Sigmoid colon (tissue), 7 donors: ENCODE measurements around the gene MIA2. TPM values are rescaled to one million over a fixed set of nuclear protein-coding genes. Genes with fewer than 3 reads are reported as not detected.
"Not testable (repeated sequence)": the region's sequence is repeated elsewhere in the genome, so short reads cannot be mapped to it uniquely, and the experiment has no call there.

ENCODE experiments used
- DNase-seq: peaks from one replicate; pipeline ENCODE4 v3.0.0-alpha.2; 2019
- H3K27ac ChIP-seq, 4 donors: fragments of 200-600 bp; sonication (generic); one replicate each; pipeline ENCODE4 v1.5.1; 2016 to 2019; ENCODE audit warnings: mild to moderate bottlenecking in 1 of 4
- H3K27me3 ChIP-seq, 3 donors: fragments of 200-600 bp; sonication (generic); one replicate each; pipeline ENCODE4 v1.5.1; 2019; ENCODE audit warnings: mild to moderate bottlenecking in 1 of 3
- H3K36me3 ChIP-seq, 4 donors: fragments of 200-600 bp; sonication (generic); one replicate each; pipeline ENCODE4 v1.5.1; 2016 to 2019
- H3K4me1 ChIP-seq, 4 donors: fragments of 200-600 bp; sonication (generic); one replicate each; pipeline ENCODE4 v1.5.1; 2017 to 2019
- H3K4me3 ChIP-seq, 4 donors: fragments of 200-600 bp; sonication (generic); one replicate each; pipeline ENCODE4 v1.5.1; 2017 to 2019; ENCODE audit warnings: mild to moderate bottlenecking in 2 of 4, moderate library complexity in 1 of 4
- H3K9me3 ChIP-seq, 4 donors: fragments of 200-600 bp in 3 of 4; sonication (generic) in 3 of 4; one replicate each; pipeline versions ENCODE4 v1.5.1 to v1.6.1; 2013 to 2019
- EP300 ChIP-seq, 4 donors: sonication (generic); formaldehyde crosslinking; IDR thresholded peaks; one replicate each; pipeline ENCODE4 v1.6.1; 2017; ENCODE audit warnings: antibody characterized with exemption in 4 of 4
- POLR2A ChIP-seq, 2 donors: fragments of 450-650 bp; IDR thresholded peaks; one replicate each; pipeline ENCODE4 v1.6.1; 2016; ENCODE audit warnings: antibody characterized with exemption in 2 of 2, mild to moderate bottlenecking in 2 of 2, moderate library complexity in 2 of 2
- POLR2AphosphoS5 ChIP-seq, 4 donors: sonication (generic); formaldehyde crosslinking; IDR thresholded peaks; one replicate each; pipeline ENCODE4 v1.6.1; 2017; ENCODE audit warnings: antibody characterized with exemption in 4 of 4
- WGBS, 2 donors: extraction: QIAGEN DNeasy Blood & Tissue Kit; methylation state at CpG; one replicate each; pipeline ENCODE4 v1.1.7; 2013; 5-methylcytosine and 5-hydroxymethylcytosine counted together
- intact Hi-C: fragments of 100-400 bp; cut with DNase I; formaldehyde crosslinking; loops from one replicate; pipeline ENCODE4 v1.15.1; 2023
- polyA plus RNA-seq, 3 donors: library from polyadenylated mRNA; stranded (reverse); fragments of 200-250 nt; gene quantifications; one replicate each; pipeline ENCODE4 v1.2.3, GENCODE V29; 2013
- total RNA-seq, 4 donors: library from RNA; depleted of rRNA; stranded (reverse); fragments of >200 nt; gene quantifications; one replicate each; pipeline ENCODE4 v1.1.0, GENCODE V29; 2016
- TF ChIP-seq, protein P1 (sequence below), 4 experiments: fragments of 450-650 bp in 3 of 4; fragments of 200-600 bp in 1 of 4; IDR thresholded peaks; one replicate each; pipeline ENCODE4 v1.5.1; 2016 to 2019; ENCODE audit warnings: antibody characterized with exemption in 4 of 4, mild to moderate bottlenecking in 3 of 4, moderate library complexity in 2 of 4
- donor health status: healthy with polysubstance abuse.
- donor health status: Bipolar disorder and iron deficiency.
- donor health status: healthy.

Gene MIA2
- total and polyA plus RNA-seq, 7 donors: 12.8 to 33.9 (median 18.1) TPM

- Histone ChIP-seq H3K4me3 (no peak overlapping the region), H3K36me3 (no peaks in the 10 kb centered on the region), H3K9me3 (no peaks in the 10 kb centered on the region), H3K4me1 (no peaks in the 10 kb centered on the region), H3K27ac (no peak overlapping the region), H3K27me3 (no peaks in the 10 kb centered on the region)
- TF ChIP-seq EP300 (IDR thresholded peaks at IDR 0.05): no peak
- no peak for TF ChIP-seq POLR2A (IDR thresholded peaks at IDR 0.05)
- TF ChIP-seq, protein P1, sequence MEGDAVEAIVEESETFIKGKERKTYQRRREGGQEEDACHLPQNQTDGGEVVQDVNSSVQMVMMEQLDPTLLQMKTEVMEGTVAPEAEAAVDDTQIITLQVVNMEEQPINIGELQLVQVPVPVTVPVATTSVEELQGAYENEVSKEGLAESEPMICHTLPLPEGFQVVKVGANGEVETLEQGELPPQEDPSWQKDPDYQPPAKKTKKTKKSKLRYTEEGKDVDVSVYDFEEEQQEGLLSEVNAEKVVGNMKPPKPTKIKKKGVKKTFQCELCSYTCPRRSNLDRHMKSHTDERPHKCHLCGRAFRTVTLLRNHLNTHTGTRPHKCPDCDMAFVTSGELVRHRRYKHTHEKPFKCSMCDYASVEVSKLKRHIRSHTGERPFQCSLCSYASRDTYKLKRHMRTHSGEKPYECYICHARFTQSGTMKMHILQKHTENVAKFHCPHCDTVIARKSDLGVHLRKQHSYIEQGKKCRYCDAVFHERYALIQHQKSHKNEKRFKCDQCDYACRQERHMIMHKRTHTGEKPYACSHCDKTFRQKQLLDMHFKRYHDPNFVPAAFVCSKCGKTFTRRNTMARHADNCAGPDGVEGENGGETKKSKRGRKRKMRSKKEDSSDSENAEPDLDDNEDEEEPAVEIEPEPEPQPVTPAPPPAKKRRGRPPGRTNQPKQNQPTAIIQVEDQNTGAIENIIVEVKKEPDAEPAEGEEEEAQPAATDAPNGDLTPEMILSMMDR (IDR thresholded peaks at IDR 0.05): no peak
- no peak for TF ChIP-seq POLR2AphosphoS5 (IDR thresholded peaks at IDR 0.05)
- intact Hi-C loops: no loop called here
- no peak for DNase-seq
- WGBS, 2 donors: 89% methylated on average over 1 of the region's 1 CpG
Measured at GRCh38 chr14:39212693-39213092, 21.0 kb upstream of the MIA2 start.

- TF ChIP-seq EP300 (IDR thresholded peaks at IDR 0.05) (no peak), POLR2A (IDR thresholded peaks at IDR 0.05) (no peak), POLR2AphosphoS5 (IDR thresholded peaks at IDR 0.05) (no peak)
- TF ChIP-seq, protein P1 (IDR thresholded peaks at IDR 0.05): no peak
- Histone ChIP-seq H3K4me1 (no peaks in the 10 kb centered on the region), H3K27ac (no peak overlapping the region), H3K4me3 (no peak overlapping the region), H3K36me3 (no peaks in the 10 kb centered on the region), H3K27me3 (no peaks in the 10 kb centered on the region), H3K9me3 (no peaks in the 10 kb centered on the region)
- 71 to 78% methylated on average over 8 of the region's 8 CpGs for WGBS, 2 donors
- intact Hi-C loops: no loop called here
- DNase-seq: no peak
Measured at GRCh38 chr14:39217214-39217879, 16.4 kb upstream of the MIA2 start.

- 60 to 72% methylated on average over 5 of the region's 5 CpGs for WGBS, 2 donors
Measured at GRCh38 chr14:39218171-39218769, 15.4 kb upstream of the MIA2 start.

GRCh38 chr14:39219075-39219499, 14.6 kb upstream of the MIA2 start:
- Histone ChIP-seq H3K4me1 (no peaks in the 10 kb centered on the region), H3K27me3 (no peaks in the 10 kb centered on the region)
- intact Hi-C loops: no loop called here

More at GRCh38 chr14:39218171-39218769, 15.4 kb upstream of the MIA2 start:
- intact Hi-C loops: no loop called here
- TF ChIP-seq POLR2A (IDR thresholded peaks at IDR 0.05) (no peak), POLR2AphosphoS5 (IDR thresholded peaks at IDR 0.05) (no peak), EP300 (IDR thresholded peaks at IDR 0.05) (no peak)
- TF ChIP-seq, protein P1 (IDR thresholded peaks at IDR 0.05): no peak
- no peaks in the 10 kb centered on the region for H3K4me1 ChIP-seq
- DNase-seq: no peak
- no peak overlapping the region for H3K4me3 ChIP-seq
- no peaks in the 10 kb centered on the region for H3K9me3 ChIP-seq
- no peak overlapping the region for H3K27ac ChIP-seq
- H3K36me3 ChIP-seq: no peaks in the 10 kb centered on the region
- H3K27me3 ChIP-seq: no peaks in the 10 kb centered on the region

GRCh38 chr14:39220473-39220872, 13.2 kb upstream of the MIA2 start:
- H3K4me3 ChIP-seq, H3K4me1 ChIP-seq, H3K9me3 ChIP-seq, intact Hi-C loops, H3K36me3 ChIP-seq, H3K27ac ChIP-seq, DNase-seq, H3K27me3 ChIP-seq: not testable (repeated sequence)
- WGBS, 2 donors: 94 to 98% methylated on average over 1 of the region's 1 CpG

More at GRCh38 chr14:39219075-39219499, 14.6 kb upstream of the MIA2 start:
- H3K9me3 ChIP-seq: no peaks in the 10 kb centered on the region
- no peak for DNase-seq
- 11 to 49% methylated on average over 3 of the region's 3 CpGs for WGBS, 2 donors
- no peak overlapping the region for H3K27ac ChIP-seq
- H3K4me3 ChIP-seq: no peak overlapping the region
- no peaks in the 10 kb centered on the region for H3K36me3 ChIP-seq
- no peak for TF ChIP-seq POLR2AphosphoS5 (IDR thresholded peaks at IDR 0.05)
